Lung (tissue), 12 donors: ENCODE measurements around the gene SLC22A12. TPM values are rescaled to one million over a fixed set of nuclear protein-coding genes. Genes with fewer than 3 reads are reported as not detected.

ENCODE experiments used
- ATAC-seq: fragments of 200-7000 bp; cut with Tn5 transposase; one replicate; pipeline ENCODE4 v1.9.1; 2020; ENCODE audit warnings: moderate number of reproducible peaks; ENCODE audit not compliant: insufficient read depth, low FRiP score
- DNase-seq, 3 donors: peaks; one replicate each; pipeline ENCODE4 v3.0.0-alpha.2; 2013 to 2017
- H3K27ac ChIP-seq, 2 donors: one replicate each; pipeline ENCODE4 v1.5.1; 2013; ENCODE audit warnings: mild to moderate bottlenecking in 2 of 2, moderate library complexity in 2 of 2, control low read depth in 1 of 2, inconsistent platforms in 1 of 2, low read depth in 1 of 2, low read length in 1 of 2
- H3K27me3 ChIP-seq, 3 donors: one replicate each; pipeline ENCODE4 v1.5.1; 2013; ENCODE audit warnings: low read length in 2 of 3; ENCODE audit not compliant: control insufficient read depth in 3 of 3, insufficient read depth in 3 of 3
- H3K36me3 ChIP-seq, 4 donors: one replicate each; pipeline ENCODE4 v1.5.1; 2013; ENCODE audit warnings: low read length in 4 of 4, mild to moderate bottlenecking in 1 of 4, moderate library complexity in 1 of 4; ENCODE audit not compliant: control insufficient read depth in 4 of 4, insufficient read depth in 4 of 4
- H3K4me1 ChIP-seq, 5 donors: one replicate each; pipeline ENCODE4 v1.5.1; 2013; ENCODE audit warnings: low read length in 5 of 5, mild to moderate bottlenecking in 2 of 5, moderate library complexity in 1 of 5; ENCODE audit not compliant: control insufficient read depth in 5 of 5, insufficient read depth in 5 of 5
- H3K4me3 ChIP-seq: one replicate; pipeline ENCODE4 v1.5.1; 2013; ENCODE audit warnings: mild to moderate bottlenecking, control low read depth, moderate library complexity
- H3K9ac ChIP-seq, 2 donors: one replicate each; pipeline ENCODE4 v1.5.1; 2013; ENCODE audit warnings: low read length in 2 of 2, control low read depth in 1 of 2; ENCODE audit not compliant: insufficient read depth in 1 of 2
- H3K9me3 ChIP-seq, 4 donors: one replicate each; pipeline ENCODE4 v1.5.1; 2013; ENCODE audit warnings: low read length in 3 of 4, mild to moderate bottlenecking in 1 of 4, moderate library complexity in 1 of 4; ENCODE audit not compliant: control insufficient read depth in 4 of 4, insufficient read depth in 3 of 4
- CTCF ChIP-seq: IDR thresholded peaks from 2 replicates; pipeline ENCODE4 v1.5.1; 2012; ENCODE audit warnings: mild to moderate bottlenecking; ENCODE audit errors: control extremely low read depth, extremely low read depth
- WGBS, 2 donors: extraction: QIAGEN DNeasy Blood & Tissue Kit; methylation state at CpG; one replicate each; pipeline ENCODE4 v1.1.7; 2013; 5-methylcytosine and 5-hydroxymethylcytosine counted together
- polyA plus RNA-seq, 2 donors: library from polyadenylated mRNA; stranded (reverse); fragments of 200-250 nt; gene quantifications; one replicate each; pipeline ENCODE4 v1.2.1, GENCODE V29; 2013
- total RNA-seq, 2 donors: library from RNA; depleted of rRNA in 1 of 2; stranded (reverse); fragments of >200 nt in 1 of 2; gene quantifications; one replicate each; pipeline ENCODE4 v1.2.1, GENCODE V29; 2014 to 2021
- donor health status: control.
- donor health status: control.
- donor health status: Bipolar disorder and iron deficiency.
- donor health status: healthy.
- donor health status: DM: yes; HTN: yes; CAD: no.

SLC22A12 gene
- total and polyA plus RNA-seq, 4 donors = not detected

DNA sequence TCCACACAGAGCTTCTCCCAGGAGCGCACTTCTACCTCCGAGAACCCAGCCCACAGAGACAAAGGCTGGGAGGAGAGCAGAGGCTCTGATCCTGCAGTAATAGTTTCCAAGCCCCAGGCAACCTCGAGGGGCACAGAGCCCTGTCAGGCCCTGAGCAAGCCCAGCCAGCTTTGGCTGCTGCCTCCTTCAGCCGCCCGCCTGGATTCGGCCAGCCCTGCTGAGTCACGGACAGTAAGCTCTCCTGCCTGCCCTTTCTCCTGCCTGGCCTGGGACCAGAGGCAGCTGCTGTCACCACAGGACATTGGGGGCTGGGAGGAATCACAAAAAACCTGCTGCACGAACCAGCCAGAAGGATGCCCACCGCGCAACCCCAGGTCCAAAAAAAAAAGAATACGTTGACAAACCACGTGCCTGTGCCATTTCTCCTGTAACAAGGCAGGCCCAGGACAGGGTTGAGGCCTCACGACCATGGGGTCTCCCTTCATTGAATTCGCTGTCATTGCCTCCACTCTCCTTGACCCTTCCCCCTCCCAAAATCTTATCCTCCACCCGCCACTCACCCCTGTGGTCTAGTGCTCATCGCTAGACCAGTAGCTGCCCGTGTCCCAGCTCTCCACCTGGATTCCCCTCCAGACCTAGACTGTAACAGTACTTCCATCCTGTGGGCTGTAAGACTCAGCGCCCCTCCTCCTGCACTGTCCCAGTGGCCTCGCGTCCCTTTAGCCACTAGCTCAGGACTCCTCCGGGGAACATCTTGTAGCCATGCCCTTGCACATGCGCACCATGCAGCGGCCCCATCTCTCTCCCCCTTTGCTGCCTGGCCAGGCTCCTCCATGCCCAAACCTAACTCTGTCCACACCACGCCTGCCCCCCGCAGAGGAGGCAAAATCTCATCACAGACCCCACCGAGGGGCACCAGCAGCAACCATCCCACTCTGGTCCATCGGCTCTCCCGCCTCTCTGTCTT is 7.4 kb upstream of the SLC22A12 start:
- no peak for DNase-seq
- Histone ChIP-seq H3K9me3 (peaks cover 0 to 4% (median under 1%) of the 10 kb centered on the region in 4 donors), H3K9ac (no peak overlapping the region), H3K4me1 (no peaks in the 10 kb centered on the region), H3K4me3 (no peak overlapping the region), H3K27me3 (peaks cover 0 to 6% (median 0%) of the 10 kb centered on the region in 3 donors), H3K27ac (no peak overlapping the region), H3K36me3 (no peaks in the 10 kb centered on the region)
- no peak for ATAC-seq
- TF ChIP-seq CTCF = no peak
- WGBS, 2 donors = 83 to 87% methylated on average over 27 to 28 of the region's 28 CpGs

DNA sequence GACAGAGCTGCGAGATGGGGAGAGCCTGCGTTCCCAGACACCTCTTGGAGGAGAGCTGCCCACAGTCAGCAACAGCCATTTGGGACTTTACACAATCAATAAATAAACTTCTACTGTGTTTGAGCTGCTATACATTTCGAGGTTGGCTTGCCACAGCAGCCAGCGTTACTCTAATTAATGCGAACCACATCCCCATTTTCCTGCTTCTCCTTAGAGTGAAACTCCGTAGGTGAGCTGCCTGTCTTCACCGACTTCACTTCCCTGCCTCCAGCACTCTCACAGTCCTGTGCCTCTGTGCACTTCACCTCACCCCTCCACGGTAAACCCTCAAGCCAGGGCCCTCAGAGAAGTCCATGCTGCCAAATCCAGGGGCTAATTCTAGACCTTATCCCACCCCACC is 5.9 kb upstream of the SLC22A12 start:
- no peak overlapping the region for H3K27ac ChIP-seq
- H3K36me3 ChIP-seq = no peaks in the 10 kb centered on the region
- no peak overlapping the region for H3K4me3 ChIP-seq
- no peak overlapping the region for H3K9ac ChIP-seq
- WGBS, 2 donors = 57 to 59% methylated on average over 8 of the region's 8 CpGs
- DNase-seq = no peak
- no peaks in the 10 kb centered on the region for H3K4me1 ChIP-seq
- no peak for TF ChIP-seq CTCF
- ATAC-seq = no peak
- H3K27me3 ChIP-seq = peaks cover 0 to 2% (median 0%) of the 10 kb centered on the region in 3 donors
- H3K9me3 ChIP-seq = peaks cover 0 to 8% (median 4%) of the 10 kb centered on the region in 4 donors

DNA sequence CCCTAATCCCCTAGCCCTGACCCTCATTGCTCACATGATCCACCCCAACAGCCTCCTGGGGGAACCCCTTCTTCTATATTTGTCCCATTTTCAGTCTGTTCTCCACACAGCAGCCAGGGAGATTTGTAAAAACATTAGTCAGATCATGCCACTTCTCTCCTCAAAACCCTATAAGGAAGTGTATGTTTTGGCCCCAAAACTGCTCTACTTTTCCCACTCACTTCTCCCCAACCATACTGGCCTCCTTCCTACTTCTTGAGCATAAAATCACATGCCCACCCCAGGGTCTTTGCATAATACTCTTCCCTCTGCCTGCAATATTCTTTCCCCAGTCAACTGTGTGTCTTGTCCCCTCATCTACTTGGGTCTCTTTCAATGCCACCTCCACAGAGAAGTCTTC is 4.7 kb upstream of the SLC22A12 start:
- Histone ChIP-seq H3K36me3 (no peaks in the 10 kb centered on the region), H3K9ac (no peak overlapping the region), H3K9me3 (peaks cover 0 to 8% (median 4%) of the 10 kb centered on the region in 4 donors), H3K27ac (no peak overlapping the region), H3K4me3 (no peak overlapping the region), H3K4me1 (no peaks in the 10 kb centered on the region), H3K27me3 (peaks cover 0 to 2% (median 0%) of the 10 kb centered on the region in 3 donors)
- ATAC-seq (no peak), DNase-seq (no peak)
- no peak for TF ChIP-seq CTCF
